Heart left ventricle (tissue), 13 donors: ENCODE results near the gene BTBD17.

Source experiments
- POLR2A ChIP-seq, 2 donors: fragments of 450-650 bp; IDR thresholded peaks; one replicate each; pipeline ENCODE4 v1.6.1; 2017; ENCODE audit warnings: antibody characterized with exemption in 2 of 2, mild to moderate bottlenecking in 2 of 2, moderate library complexity in 2 of 2
- TF ChIP-seq, protein P1 (sequence below), 12 donors: fragments of 200-600 bp; sonication (generic) in 4 of 12; IDR thresholded peaks; one replicate each; pipeline versions ENCODE4 v1.5.0 to v1.8.0; 2018 to 2022; ENCODE audit warnings: antibody characterized with exemption in 12 of 12, mild to moderate bottlenecking in 5 of 12
- donor health status: ischemic (EF 13 %, LVEDD 7.1; RV severe dilation, severe dysfunction).
- donor health status: DM: no; HTN: yes; CAD: no.
- donor health status: DM: no; HTN: no; CAD: no.
- donor health status: ischemic (EF 25% LVEDD 6.9; RV normal size, moderate dysfunction).
- donor health status: ischemic (EF 25% LVEDD 5.7; RV mildly dilated, moderate dysfunction).
- donor health status: ischemic (EF 35%, LVEDD 5.7; RV mildly dilated, moderate dysfunction).
- donor health status: nonischemic (EF 11% LVEDD 7.7; RV severe dilation, severe dysfunction).
- donor health status: DM: yes; HTN: yes; CAD: no.
- donor health status: PGD.
- donor health status: ischemic (EF 29% LVEDD 5.4; RV normal size, mild dysfunction).
- donor health status: nonischemic (EF 23%, LVEDD 6.1; RV moderate dilation, normal function).

DNA sequence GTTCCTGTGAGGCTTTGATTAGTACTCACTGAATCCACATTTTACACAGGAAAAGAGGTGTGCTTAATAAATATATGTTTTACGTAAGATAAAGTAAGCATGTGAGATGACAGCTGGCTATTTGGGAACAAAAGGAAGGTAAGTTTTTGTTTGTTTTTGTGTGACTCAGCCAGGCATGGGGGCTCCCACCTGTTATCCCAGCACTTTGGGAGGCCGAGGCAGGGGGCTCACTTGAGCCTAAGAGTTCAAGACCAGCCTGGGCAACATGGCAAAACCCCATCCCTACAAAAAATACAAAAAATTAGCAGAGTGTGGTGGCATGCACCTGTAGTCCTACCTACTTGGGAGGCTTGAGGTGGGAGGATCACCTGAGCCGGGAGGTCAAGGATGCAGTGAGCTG, 23.5 kb upstream of the BTBD17 start:
- TF ChIP-seq, protein P1, sequence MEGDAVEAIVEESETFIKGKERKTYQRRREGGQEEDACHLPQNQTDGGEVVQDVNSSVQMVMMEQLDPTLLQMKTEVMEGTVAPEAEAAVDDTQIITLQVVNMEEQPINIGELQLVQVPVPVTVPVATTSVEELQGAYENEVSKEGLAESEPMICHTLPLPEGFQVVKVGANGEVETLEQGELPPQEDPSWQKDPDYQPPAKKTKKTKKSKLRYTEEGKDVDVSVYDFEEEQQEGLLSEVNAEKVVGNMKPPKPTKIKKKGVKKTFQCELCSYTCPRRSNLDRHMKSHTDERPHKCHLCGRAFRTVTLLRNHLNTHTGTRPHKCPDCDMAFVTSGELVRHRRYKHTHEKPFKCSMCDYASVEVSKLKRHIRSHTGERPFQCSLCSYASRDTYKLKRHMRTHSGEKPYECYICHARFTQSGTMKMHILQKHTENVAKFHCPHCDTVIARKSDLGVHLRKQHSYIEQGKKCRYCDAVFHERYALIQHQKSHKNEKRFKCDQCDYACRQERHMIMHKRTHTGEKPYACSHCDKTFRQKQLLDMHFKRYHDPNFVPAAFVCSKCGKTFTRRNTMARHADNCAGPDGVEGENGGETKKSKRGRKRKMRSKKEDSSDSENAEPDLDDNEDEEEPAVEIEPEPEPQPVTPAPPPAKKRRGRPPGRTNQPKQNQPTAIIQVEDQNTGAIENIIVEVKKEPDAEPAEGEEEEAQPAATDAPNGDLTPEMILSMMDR (IDR thresholded peaks at IDR 0.05) = no peak
- TF ChIP-seq POLR2A (IDR thresholded peaks at IDR 0.05) = no peak
